Trophoblast cell (in vitro differentiated cells and primary cell): ENCODE results near the gene SMIM32.
A peak's percentile ranks its signal among the peaks of the same experiment; 100 is the strongest.

Experiments
- DNase-seq, 2 donors: peaks; one replicate each; pipeline ENCODE4 v3.0.0-alpha.2; 2016
- H2AFZ ChIP-seq: 2 replicates; pipeline ENCODE4 v1.6.1; 2013; ENCODE audit warnings: low read length, moderate library complexity, mild to moderate bottlenecking; ENCODE audit not compliant: insufficient read depth, poor library complexity
- H2AK5ac ChIP-seq: 2 replicates; pipeline ENCODE4 v1.6.1; 2013; ENCODE audit warnings: mild to moderate bottlenecking, low read length
- H2BK120ac ChIP-seq: 2 replicates; pipeline ENCODE4 v1.6.1; 2013; ENCODE audit warnings: low read length, mild to moderate bottlenecking, moderate library complexity; ENCODE audit not compliant: insufficient read depth, poor library complexity
- H2BK12ac ChIP-seq: 2 replicates; pipeline ENCODE4 v1.6.1; 2013; ENCODE audit warnings: mild to moderate bottlenecking, low read length, moderate library complexity
- H2BK5ac ChIP-seq: 2 replicates; pipeline ENCODE4 v1.6.1; 2013; ENCODE audit warnings: low read length, low read depth, moderate library complexity, mild to moderate bottlenecking; ENCODE audit not compliant: poor library complexity
- H3K14ac ChIP-seq: 2 replicates; pipeline ENCODE4 v1.6.1; 2013; ENCODE audit warnings: mild to moderate bottlenecking, low read length
- H3K18ac ChIP-seq: 2 replicates; pipeline ENCODE4 v1.6.1; 2013; ENCODE audit warnings: mild to moderate bottlenecking, low read length
- H3K23ac ChIP-seq: 2 replicates; pipeline ENCODE4 v1.6.1; 2013; ENCODE audit warnings: low read length
- H3K27ac ChIP-seq: 2 replicates; pipeline ENCODE4 v1.5.1; 2013; ENCODE audit warnings: low read depth, mild to moderate bottlenecking, inconsistent platforms, low read length, moderate library complexity
- H3K27me3 ChIP-seq: 2 replicates; pipeline ENCODE4 v1.6.1; 2013; ENCODE audit warnings: inconsistent platforms, mild to moderate bottlenecking, low read length, moderate library complexity; ENCODE audit not compliant: insufficient read depth
- H3K36me3 ChIP-seq, 2 experiments: 1 replicate in 1 of 2; 2 replicates in 1 of 2; pipeline ENCODE4 v1.6.1; 2013; ENCODE audit warnings: low read length in 2 of 2, mild to moderate bottlenecking in 2 of 2, moderate library complexity in 1 of 2; ENCODE audit not compliant: insufficient read depth in 2 of 2, control insufficient read depth in 1 of 2
- H3K4ac ChIP-seq: 2 replicates; pipeline ENCODE4 v1.6.1; 2013; ENCODE audit warnings: low read depth, mild to moderate bottlenecking, low read length, moderate library complexity
- H3K4me1 ChIP-seq, 2 experiments: 1 replicate in 1 of 2; 2 replicates in 1 of 2; pipeline ENCODE4 v1.6.1; 2013; ENCODE audit warnings: low read length in 2 of 2, mild to moderate bottlenecking in 2 of 2, moderate library complexity in 1 of 2; ENCODE audit not compliant: insufficient read depth in 2 of 2, control insufficient read depth in 1 of 2
- H3K4me2 ChIP-seq: 2 replicates; pipeline ENCODE4 v1.6.1; 2013; ENCODE audit warnings: inconsistent platforms, mild to moderate bottlenecking, low read length, moderate library complexity
- H3K4me3 ChIP-seq: 2 replicates; pipeline ENCODE4 v1.5.1; 2013; ENCODE audit warnings: mild to moderate bottlenecking, low read depth, low read length, inconsistent platforms
- H3K79me1 ChIP-seq: one replicate; pipeline ENCODE4 v1.6.1; 2013; ENCODE audit warnings: low read length
- H3K79me2 ChIP-seq: 2 replicates; pipeline ENCODE4 v1.6.1; 2013; ENCODE audit warnings: low read length, mild to moderate bottlenecking; ENCODE audit not compliant: control insufficient read depth, insufficient read depth, poor library complexity
- H3K9ac ChIP-seq: 2 replicates; pipeline ENCODE4 v1.6.1; 2013; ENCODE audit warnings: mild to moderate bottlenecking, low read length
- H3K9me3 ChIP-seq: 2 replicates; pipeline ENCODE4 v1.6.1; 2013; ENCODE audit warnings: low read depth, mild to moderate bottlenecking, control low read depth, inconsistent platforms, low read length; ENCODE audit not compliant: insufficient read depth
- H4K12ac ChIP-seq: 2 replicates; pipeline ENCODE4 v1.6.1; 2013; ENCODE audit warnings: low read depth, mild to moderate bottlenecking, low read length, moderate library complexity
- H4K8ac ChIP-seq: 2 replicates; pipeline ENCODE4 v1.6.1; 2013; ENCODE audit warnings: low read depth, mild to moderate bottlenecking, low read length, moderate library complexity
- H4K91ac ChIP-seq: one replicate; pipeline ENCODE4 v1.6.1; 2013; ENCODE audit warnings: low read depth, mild to moderate bottlenecking, low read length, moderate library complexity
- WGBS: extraction: QIAGEN DNeasy Blood & Tissue Kit; methylation state at CpG from one replicate; pipeline ENCODE4 v1.1.7; 2013; ENCODE audit warnings: missing lambda C conversion rate; ENCODE audit not compliant: insufficient read length, insufficient coverage; ENCODE audit errors: extremely low coverage; 5-methylcytosine and 5-hydroxymethylcytosine counted together

Gene SMIM32

DNA sequence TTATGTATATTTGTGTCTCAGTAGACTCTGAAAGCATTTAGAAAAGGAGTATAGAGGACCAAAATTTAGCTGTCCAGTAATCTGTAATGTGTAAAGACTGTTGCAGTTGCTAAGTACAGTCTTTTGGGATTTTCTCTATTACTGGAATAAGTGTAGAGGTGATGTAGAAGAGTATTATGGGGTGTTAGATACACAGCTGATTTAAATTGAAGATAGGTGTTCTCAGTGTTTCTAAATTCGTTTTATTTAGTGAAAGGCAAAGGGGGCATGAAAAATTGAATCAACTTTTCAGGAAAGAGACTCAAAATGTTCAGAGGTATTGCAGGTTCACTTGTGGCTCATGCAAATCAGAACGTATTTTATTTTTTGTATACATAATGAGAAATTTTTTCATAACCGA lies 46.8 kb downstream of the SMIM32 start:
- H2BK12ac ChIP-seq = no peak overlapping the region
- no peaks in the 10 kb centered on the region for H3K79me2 ChIP-seq
- H3K23ac ChIP-seq = no peak overlapping the region
- H2AK5ac ChIP-seq = no peak overlapping the region
- no peak overlapping the region for H2BK120ac ChIP-seq
- no peaks in the 10 kb centered on the region for H3K9me3 ChIP-seq
- H3K36me3 ChIP-seq = no peaks in the 10 kb centered on the region
- H3K27me3 ChIP-seq = no peaks in the 10 kb centered on the region
- no peak overlapping the region for H3K4me2 ChIP-seq
- H3K4ac ChIP-seq = no peak overlapping the region
- no peak overlapping the region for H3K4me3 ChIP-seq
- DNase-seq = no peak
- H3K27ac ChIP-seq = no peak overlapping the region
- H4K91ac ChIP-seq = no peak overlapping the region
- no peak overlapping the region for H2AFZ ChIP-seq
- no CpG with 5 or more reads among the region's 3 CpGs for WGBS
- H3K18ac ChIP-seq = no peak overlapping the region
- no peak overlapping the region for H4K12ac ChIP-seq
- H3K4me1 ChIP-seq = no peaks in the 10 kb centered on the region
- H3K9ac ChIP-seq = no peak overlapping the region
- H2BK5ac ChIP-seq = no peak overlapping the region
- H3K14ac ChIP-seq = no peak overlapping the region
- H3K79me1 ChIP-seq = no peaks in the 10 kb centered on the region
- no peak overlapping the region for H4K8ac ChIP-seq

DNA sequence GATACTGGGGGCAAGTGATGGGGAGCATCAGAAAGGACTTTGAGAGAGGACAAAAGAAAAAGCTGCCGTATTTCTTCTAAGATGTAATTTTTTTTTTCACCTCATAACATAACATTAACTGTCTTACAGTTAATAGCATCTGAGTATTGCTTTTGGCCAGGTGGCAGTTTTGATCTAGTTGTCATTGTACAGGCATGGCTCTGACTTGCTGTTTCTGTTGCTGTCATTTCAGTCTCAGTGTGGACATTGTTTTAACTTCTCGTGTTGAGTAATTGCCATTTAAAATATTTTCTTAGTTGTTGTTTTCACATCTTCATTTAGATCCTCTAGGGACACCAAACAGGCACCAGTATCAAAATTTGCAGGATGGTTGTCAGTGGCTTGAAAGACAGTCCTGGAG lies 47.9 kb downstream of the SMIM32 start:
- no peak for DNase-seq
- no CpG with 5 or more reads among the region's 2 CpGs for WGBS
- no peak overlapping the region for H3K18ac ChIP-seq
- no peak overlapping the region for H4K12ac ChIP-seq
- H3K4me3 ChIP-seq = no peak overlapping the region
- no peak overlapping the region for H3K14ac ChIP-seq
- H2BK5ac ChIP-seq = no peak overlapping the region
- H3K36me3 ChIP-seq = no peaks in the 10 kb centered on the region
- H2BK12ac ChIP-seq = no peak overlapping the region
- no peak overlapping the region for H3K4me2 ChIP-seq
- no peaks in the 10 kb centered on the region for H3K4me1 ChIP-seq
- H4K91ac ChIP-seq = no peak overlapping the region
- H4K8ac ChIP-seq = no peak overlapping the region
- H3K79me2 ChIP-seq = peaks cover 2% of the 10 kb centered on the region
- no peaks in the 10 kb centered on the region for H3K9me3 ChIP-seq
- H3K4ac ChIP-seq = no peak overlapping the region
- H3K9ac ChIP-seq = no peak overlapping the region
- no peak overlapping the region for H3K23ac ChIP-seq
- no peak overlapping the region for H2AFZ ChIP-seq
- H2BK120ac ChIP-seq = no peak overlapping the region
- H2AK5ac ChIP-seq = no peak overlapping the region
- no peak overlapping the region for H3K27ac ChIP-seq
- no peaks in the 10 kb centered on the region for H3K27me3 ChIP-seq
- H3K79me1 ChIP-seq = no peaks in the 10 kb centered on the region

DNA sequence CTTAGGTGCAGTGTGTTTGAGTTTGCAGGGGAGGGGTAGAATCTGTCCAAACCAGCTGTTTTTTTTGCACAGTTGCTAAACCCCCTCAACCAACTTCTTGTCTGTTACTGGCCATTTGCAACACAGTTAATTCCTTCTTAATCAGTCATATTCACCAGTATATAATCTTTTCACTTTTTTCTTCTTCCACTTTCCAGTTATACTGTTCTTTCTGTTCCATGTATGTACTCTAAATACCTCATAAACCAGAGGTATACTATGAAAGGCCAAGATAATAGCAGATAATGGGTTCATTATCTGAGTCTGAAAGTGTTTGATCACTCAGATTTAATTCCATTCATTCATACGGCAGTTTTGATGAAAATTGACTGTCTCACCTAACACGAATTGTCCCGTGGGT lies 49.2 kb downstream of the SMIM32 start:
- H3K23ac ChIP-seq = no peak overlapping the region
- H2BK12ac ChIP-seq = no peak overlapping the region
- WGBS = no CpG with 5 or more reads among the region's 3 CpGs
- H3K4me2 ChIP-seq = no peak overlapping the region
- H4K12ac ChIP-seq = no peak overlapping the region
- no peak overlapping the region for H3K4ac ChIP-seq
- no peak overlapping the region for H3K4me3 ChIP-seq
- no peak overlapping the region for H2AK5ac ChIP-seq
- no peak overlapping the region for H3K9ac ChIP-seq
- no peak overlapping the region for H3K27ac ChIP-seq
- H4K91ac ChIP-seq = no peak overlapping the region
- no peaks in the 10 kb centered on the region for H3K27me3 ChIP-seq
- no peaks in the 10 kb centered on the region for H3K9me3 ChIP-seq
- H2AFZ ChIP-seq = no peak overlapping the region
- no peak overlapping the region for H3K18ac ChIP-seq
- no peaks in the 10 kb centered on the region for H3K36me3 ChIP-seq
- no peak overlapping the region for H2BK120ac ChIP-seq
- no peak overlapping the region for H3K14ac ChIP-seq
- H4K8ac ChIP-seq = no peak overlapping the region
- peaks cover 0 to 3% of the 10 kb centered on the region in 2 experiments for H3K4me1 ChIP-seq
- no peaks in the 10 kb centered on the region for H3K79me1 ChIP-seq
- no peak overlapping the region for H2BK5ac ChIP-seq
- peaks cover 7% of the 10 kb centered on the region for H3K79me2 ChIP-seq
- no peak for DNase-seq

DNA sequence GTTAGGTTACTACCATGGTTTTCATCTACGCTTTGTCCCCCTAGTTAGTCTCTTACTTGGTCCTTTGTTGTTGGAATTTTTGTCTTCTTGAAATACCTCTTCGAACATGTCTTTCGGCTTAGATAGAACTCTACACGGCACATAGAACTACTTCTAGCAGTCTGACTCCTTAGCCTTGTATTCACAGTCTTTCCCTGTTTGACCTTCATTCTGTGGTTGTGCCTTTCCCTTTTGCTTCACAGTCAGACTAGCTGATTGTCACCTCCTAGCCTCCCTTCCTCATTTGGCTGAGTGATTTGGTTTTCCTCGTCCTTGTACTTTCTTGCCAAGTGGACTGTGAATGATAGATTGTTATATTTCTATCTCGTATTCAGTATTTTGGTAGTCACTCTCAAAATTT lies 49.6 kb downstream of the SMIM32 start:
- no peak overlapping the region for H3K4me2 ChIP-seq
- no peak overlapping the region for H4K12ac ChIP-seq
- H2BK12ac ChIP-seq = no peak overlapping the region
- H3K9me3 ChIP-seq = no peaks in the 10 kb centered on the region
- peaks cover 7% of the 10 kb centered on the region for H3K79me2 ChIP-seq
- WGBS = no CpG with 5 or more reads among the region's 6 CpGs
- H4K91ac ChIP-seq = no peak overlapping the region
- no peak overlapping the region for H3K9ac ChIP-seq
- H3K4me3 ChIP-seq = no peak overlapping the region
- H3K14ac ChIP-seq = no peak overlapping the region
- no peak overlapping the region for H2BK120ac ChIP-seq
- H3K4me1 ChIP-seq = peaks cover 0 to 3% of the 10 kb centered on the region in 2 experiments
- H3K23ac ChIP-seq = peak overlapping the region; percentile 11
- H4K8ac ChIP-seq = no peak overlapping the region
- H3K4ac ChIP-seq = no peak overlapping the region
- no peak overlapping the region for H2AFZ ChIP-seq
- DNase-seq = no peak
- no peak overlapping the region for H3K18ac ChIP-seq
- no peak overlapping the region for H2BK5ac ChIP-seq
- H3K79me1 ChIP-seq = no peaks in the 10 kb centered on the region
- no peak overlapping the region for H3K27ac ChIP-seq
- H3K36me3 ChIP-seq = no peaks in the 10 kb centered on the region
- no peak overlapping the region for H2AK5ac ChIP-seq
- no peaks in the 10 kb centered on the region for H3K27me3 ChIP-seq
